Activated CD4-positive, alpha-beta T cell treated with anti-CD3 and anti-CD28 coated beads for 36 hours (primary cell): ENCODE results near the gene BZW2. TPM values are rescaled to one million over a fixed set of nuclear protein-coding genes. Genes with fewer than 3 reads are reported as not detected.

ENCODE experiments used
- ATAC-seq: fragments of 200-7000 bp; cut with Tn5 transposase; one replicate; pipeline ENCODE4 v1.10.0; 2021; ENCODE audit warnings: mild to moderate bottlenecking, moderate library complexity
- CTCF ChIA-PET: fragments of 350-600 bp; sonication (Branson Sonifier 250); formaldehyde crosslinking; loops from one replicate; lab custom pipeline; 2021; ENCODE audit warnings: antibody characterized with exemption; lab: Charles Lee
- POLR2A ChIA-PET: fragments of 350-600 bp; sonication (Branson Sonifier 250); formaldehyde crosslinking; loops from one replicate; lab custom pipeline; 2021; ENCODE audit warnings: antibody characterized with exemption, inconsistent platforms; lab: Charles Lee
- DNase-seq: peaks from one replicate; pipeline ENCODE4 v3.0.0-alpha.2; 2020
- H3K27ac Mint-ChIP-seq: one replicate; pipeline ENCODE4 v1.8.0; 2021; ENCODE audit warnings: mixed read lengths
- H3K27me3 Mint-ChIP-seq: one replicate; pipeline ENCODE4 v1.8.0; 2021; ENCODE audit warnings: mixed read lengths
- H3K36me3 Mint-ChIP-seq: one replicate; pipeline ENCODE4 v1.8.0; 2021; ENCODE audit warnings: low read depth, mixed read lengths
- H3K4me1 Mint-ChIP-seq: one replicate; pipeline ENCODE4 v1.8.0; 2021; ENCODE audit warnings: mixed read lengths
- H3K4me3 Mint-ChIP-seq: one replicate; pipeline ENCODE4 v1.8.0; 2021; ENCODE audit warnings: mild to moderate bottlenecking, moderate library complexity, mixed read lengths
- H3K9me3 Mint-ChIP-seq: one replicate; pipeline ENCODE4 v1.8.0; 2021; ENCODE audit warnings: low read depth, mixed read lengths
- intact Hi-C, 2 experiments: fragments of 100-400 bp; cut with DNase I in 1 of 2; cut with micrococcal nuclease in 1 of 2; formaldehyde crosslinking; loops; one replicate each; pipeline versions ENCODE4 v1.14.2 to v1.15.1; 2022 to 2024; cut with DNase I, micrococcal nuclease
- total RNA-seq, 2 experiments: library from RNA; stranded (reverse); gene quantifications; one replicate each; pipeline ENCODE4 v1.2.3, GENCODE V29; 2021

The BZW2 gene
- total RNA-seq, 2 experiments from 2014 or later = 106 to 113 TPM

GRCh38 chr7:16695621-16696237 is 49.7 kb downstream of the BZW2 start:
- H3K9me3 Mint-ChIP-seq = no peaks in the 10 kb centered on the region
- ATAC-seq = peak; percentile 53

GRCh38 chr7:16697507-16698199 is 51.7 kb downstream of the BZW2 start:
- no peaks in the 10 kb centered on the region for H3K27me3 Mint-ChIP-seq
- peaks cover 77% of the 10 kb centered on the region for H3K36me3 Mint-ChIP-seq
- ChIA-PET POLR2A (no interaction called here), CTCF (interaction anchor here (1.0 to 1.5 kb wide), 3 partner anchors 9 to 220 kb away, joined by 3 to 9 read pairs (median 3); no protein-coding TSS in a partner anchor)
- ATAC-seq (no peak), DNase-seq (no peak)
- intact Hi-C loops = no loop called here
- H3K4me1 Mint-ChIP-seq = peaks cover 3% of the 10 kb centered on the region
- H3K9me3 Mint-ChIP-seq = no peaks in the 10 kb centered on the region
- no peak overlapping the region for H3K4me3 Mint-ChIP-seq
- no peak overlapping the region for H3K27ac Mint-ChIP-seq

More at GRCh38 chr7:16695621-16696237, 49.7 kb downstream of the BZW2 start:
- no peak overlapping the region for H3K27ac Mint-ChIP-seq
- H3K27me3 Mint-ChIP-seq = no peaks in the 10 kb centered on the region
- CTCF ChIA-PET = interaction anchor here (0.7 to 1.2 kb wide), 8 partner anchors 9 to 223 kb away, joined by 3 to 8 read pairs (median 3); no protein-coding TSS in a partner anchor
- peak; percentile 20 for DNase-seq
- peaks cover 84% of the 10 kb centered on the region for H3K36me3 Mint-ChIP-seq
- POLR2A ChIA-PET = no interaction called here
- intact Hi-C loops = loop anchor here in 1 of 2 experiments (1.0 kb wide), 1 partner anchor 223 kb away; no protein-coding TSS in a partner anchor
- H3K4me3 Mint-ChIP-seq = no peak overlapping the region
- peaks cover 3% of the 10 kb centered on the region for H3K4me1 Mint-ChIP-seq

GRCh38 chr7:16698200-16698905 is 52.4 kb downstream of the BZW2 start:
- Mint-ChIP-seq H3K4me3 (no peak overlapping the region), H3K27me3 (no peaks in the 10 kb centered on the region), H3K9me3 (no peaks in the 10 kb centered on the region), H3K36me3 (peaks cover 75% of the 10 kb centered on the region), H3K27ac (no peak overlapping the region), H3K4me1 (peaks cover 3% of the 10 kb centered on the region)
- ChIA-PET CTCF (interaction anchor here (0.7 to 1.5 kb wide), 2 partner anchors 11 to 934 kb away, joined by 3 to 9 read pairs; no protein-coding TSS in a partner anchor), POLR2A (no interaction called here)
- intact Hi-C loops = no loop called here
- DNase-seq (no peak), ATAC-seq (no peak)

- intact Hi-C loops = no loop called here
- Mint-ChIP-seq H3K27ac (no peak overlapping the region), H3K9me3 (no peaks in the 10 kb centered on the region), H3K4me1 (peaks cover 2% of the 10 kb centered on the region), H3K36me3 (peaks cover 62% of the 10 kb centered on the region), H3K27me3 (no peaks in the 10 kb centered on the region), H3K4me3 (no peak overlapping the region)
- ChIA-PET POLR2A (no interaction called here), CTCF (interaction anchor here (1.2 kb wide), 1 partner anchor 137 kb away, joined by 3 read pairs; no protein-coding TSS in a partner anchor)
- ATAC-seq (no peak), DNase-seq (no peak)
These were observed 56.5 kb downstream of the BZW2 start for GRCh38 chr7:16702441-16702840.

GRCh38 chr7:16708511-16708910 is 62.5 kb downstream of the BZW2 start:
- H3K9me3 Mint-ChIP-seq = no peaks in the 10 kb centered on the region
- ChIA-PET POLR2A (no interaction called here), CTCF (no interaction called here)
- intact Hi-C loops = no loop called here
- no peak for ATAC-seq
- H3K27me3 Mint-ChIP-seq = no peaks in the 10 kb centered on the region
- no peak for DNase-seq
- peak overlapping the region; percentile 60 for H3K27ac Mint-ChIP-seq
- peaks cover 20% of the 10 kb centered on the region for H3K4me1 Mint-ChIP-seq
- no peak overlapping the region for H3K4me3 Mint-ChIP-seq
- peaks cover 39% of the 10 kb centered on the region for H3K36me3 Mint-ChIP-seq

GRCh38 chr7:16708980-16709379 is 63.0 kb downstream of the BZW2 start:
- Mint-ChIP-seq H3K4me3 (no peak overlapping the region), H3K4me1 (peaks cover 20% of the 10 kb centered on the region), H3K36me3 (peaks cover 36% of the 10 kb centered on the region), H3K9me3 (no peaks in the 10 kb centered on the region), H3K27ac (no peak overlapping the region), H3K27me3 (no peaks in the 10 kb centered on the region)
- ATAC-seq = no peak
- intact Hi-C loops = no loop called here
- DNase-seq = no peak
- ChIA-PET CTCF (no interaction called here), POLR2A (no interaction called here)

- Mint-ChIP-seq H3K4me3 (no peak overlapping the region), H3K4me1 (peaks cover 20% of the 10 kb centered on the region), H3K27me3 (no peaks in the 10 kb centered on the region), H3K36me3 (peaks cover 27% of the 10 kb centered on the region), H3K9me3 (no peaks in the 10 kb centered on the region), H3K27ac (no peak overlapping the region)
- no peak for DNase-seq
- ATAC-seq = no peak
- intact Hi-C loops = loop anchor here in 1 of 2 experiments (5.0 kb wide), 1 partner anchor 88 kb away; no protein-coding TSS in a partner anchor
- CTCF ChIA-PET = no interaction called here
- POLR2A ChIA-PET = no interaction called here
These were observed 64.7 kb downstream of the BZW2 start for GRCh38 chr7:16710651-16711050.

GRCh38 chr7:16711730-16712129 is 65.7 kb downstream of the BZW2 start:
- Mint-ChIP-seq H3K27me3 (no peaks in the 10 kb centered on the region), H3K4me1 (peaks cover 18% of the 10 kb centered on the region), H3K36me3 (peaks cover 21% of the 10 kb centered on the region), H3K4me3 (no peak overlapping the region), H3K27ac (peak overlapping the region; percentile 75), H3K9me3 (no peaks in the 10 kb centered on the region)
- ATAC-seq (peak; percentile 68), DNase-seq (peak; percentile 21)
- CTCF ChIA-PET = no interaction called here
- POLR2A ChIA-PET = no interaction called here
- intact Hi-C loops = loop anchor here in 1 of 2 experiments (2.0 to 5.0 kb wide), 2 partner anchors 41 to 89 kb away; partner anchors contain the start of gene TSPAN13

GRCh38 chr7:16712916-16713315 is 66.9 kb downstream of the BZW2 start:
- CTCF ChIA-PET = no interaction called here

GRCh38 chr7:16715928-16716327 is 69.9 kb downstream of the BZW2 start:
- ChIA-PET POLR2A (no interaction called here), CTCF (no interaction called here)
- Mint-ChIP-seq H3K27ac (no peak overlapping the region), H3K27me3 (no peaks in the 10 kb centered on the region), H3K36me3 (peaks cover 8% of the 10 kb centered on the region), H3K4me1 (peaks cover 16% of the 10 kb centered on the region), H3K4me3 (no peak overlapping the region), H3K9me3 (no peaks in the 10 kb centered on the region)
- intact Hi-C loops = no loop called here
- ATAC-seq (no peak), DNase-seq (no peak)

More at GRCh38 chr7:16712916-16713315, 66.9 kb downstream of the BZW2 start:
- H3K4me3 Mint-ChIP-seq = no peak overlapping the region
- H3K36me3 Mint-ChIP-seq = peaks cover 17% of the 10 kb centered on the region
- peak; percentile 71 for ATAC-seq
- H3K9me3 Mint-ChIP-seq = no peaks in the 10 kb centered on the region
- intact Hi-C loops = loop anchor here in 1 of 2 experiments (2.0 to 5.0 kb wide), 2 partner anchors 40 to 91 kb away; partner anchors contain the start of gene TSPAN13
- H3K4me1 Mint-ChIP-seq = peaks cover 18% of the 10 kb centered on the region
- peak; percentile 32 for DNase-seq
- no peaks in the 10 kb centered on the region for H3K27me3 Mint-ChIP-seq
- POLR2A ChIA-PET = no interaction called here
- H3K27ac Mint-ChIP-seq = no peak overlapping the region

GRCh38 chr7:16718111-16718656 is 72.2 kb downstream of the BZW2 start:
- Mint-ChIP-seq H3K27me3 (no peaks in the 10 kb centered on the region), H3K9me3 (no peaks in the 10 kb centered on the region), H3K4me1 (peaks cover 4% of the 10 kb centered on the region), H3K27ac (no peak overlapping the region), H3K4me3 (no peak overlapping the region), H3K36me3 (peaks cover 3% of the 10 kb centered on the region)
- ChIA-PET CTCF (no interaction called here), POLR2A (no interaction called here)
- ATAC-seq = no peak
- DNase-seq = no peak
- intact Hi-C loops = no loop called here
